ENCODE measurements around the gene COA1. TPM values are rescaled to one million over a fixed set of nuclear protein-coding genes. Genes with fewer than 3 reads are reported as not detected.

COA1 gene
- 25.8 and 40.7 TPM in 2 replicates for total RNA-seq

GRCh38 chr7:43729214-43729923 is at the start of gene COA1:
COA1 (minus strand) TSS chr7:43729523; CDS start chr7:43648614, 80,909 bp downstream.

GRCh38 chr7:43758029-43758821 is 28.9 kb upstream of the COA1 start, which contains the start of gene BLVRA:
BLVRA (plus strand) TSS chr7:43758680; CDS start chr7:43771159, 12,479 bp downstream.

Other genes starting within 250 kb of the COA1 start
- 21.9 and 44.2 TPM in 2 replicates for gene STK17A, start 146.4 kb downstream of the COA1 start, total RNA-seq
- 22.3 and 22.8 TPM in 2 replicates for gene BLVRA, start 29.2 kb upstream of the COA1 start, total RNA-seq
- 48.7 and 59.5 TPM in 2 replicates for gene MRPS24, start 140.0 kb upstream of the COA1 start, total RNA-seq
- 20.5 and 23.1 TPM in 2 replicates for gene URGCP, start 177.1 kb upstream of the COA1 start, total RNA-seq
- gene UBE2D4, start 196.9 kb upstream of the COA1 start, total RNA-seq: 3.8 and 5.3 TPM in 2 replicates

Measured in dermis lymphatic vessel endothelial cell (primary cell).